H1 (cell line): Measurements from ENCODE around the gene CUZD1. TPM values are rescaled to one million over a fixed set of nuclear protein-coding genes. Genes with fewer than 3 reads are reported as not detected.
"Not testable (repeated sequence)": the region's sequence is repeated elsewhere in the genome, so short reads cannot be mapped to it uniquely, and the experiment has no call there.

Experiments
- CTCF ChIA-PET: fragments of 300-600 bp; sonication (Branson Sonifier 250); formaldehyde crosslinking; loops from one replicate; lab custom pipeline; 2021; ENCODE audit not compliant: partially characterized antibody; lab: Charles Lee
- POLR2A ChIA-PET: fragments of 300-600 bp; sonication (Branson Sonifier 250); formaldehyde crosslinking; loops from one replicate; lab custom pipeline; 2021; ENCODE audit warnings: inconsistent platforms; ENCODE audit not compliant: partially characterized antibody; lab: Charles Lee
- DNase-seq, 2 experiments: peaks; one replicate each; pipeline versions ENCODE4 v3.0.0 to v3.0.0-alpha.2; 2010 to 2022; ENCODE audit warnings: low spot score in 2 of 2, low read depth in 1 of 2, mixed read lengths in 1 of 2
- FAIRE-seq: peaks from 2 replicates; lab custom pipeline; 2011; peaks lifted over from hg19 to GRCh38; lab: Jason Lieb, UNC
- H2AFZ ChIP-seq: 2 replicates; pipeline ENCODE4 v1.8.1; 2012; ENCODE audit warnings: low read length, inconsistent platforms
- H2AK5ac ChIP-seq: 2 replicates; pipeline ENCODE4 v1.6.1; 2013; ENCODE audit warnings: low read depth, low read length
- H2BK120ac ChIP-seq: replicated peaks from 2 replicates; pipeline ENCODE3; 2013; ENCODE audit warnings: low read depth, low read length, inconsistent platforms
- H2BK12ac ChIP-seq: 2 replicates; pipeline ENCODE4 v1.6.1; 2013; ENCODE audit warnings: low read depth, low read length
- H2BK15ac ChIP-seq: 2 replicates; pipeline ENCODE4 v1.6.1; 2013; ENCODE audit warnings: low read length
- H2BK20ac ChIP-seq: 2 replicates; pipeline ENCODE4 v1.6.1; 2013; ENCODE audit warnings: low read length
- H2BK5ac ChIP-seq: 2 replicates; pipeline ENCODE4 v1.6.1; 2013; ENCODE audit warnings: low read depth, low read length
- H3K14ac ChIP-seq: 2 replicates; pipeline ENCODE4 v1.6.1; 2013; ENCODE audit warnings: inconsistent platforms; ENCODE audit not compliant: insufficient read length
- H3K18ac ChIP-seq: 2 replicates; pipeline ENCODE4 v1.6.1; 2013; ENCODE audit warnings: low read length; ENCODE audit errors: extremely low read depth
- H3K23ac ChIP-seq: 2 replicates; pipeline ENCODE4 v1.6.1; 2013; ENCODE audit warnings: inconsistent platforms; ENCODE audit not compliant: insufficient read length
- H3K23me2 ChIP-seq: 2 replicates; pipeline ENCODE4 v1.6.1; 2013; ENCODE audit warnings: low read depth, low read length
- H3K27ac ChIP-seq: 2 replicates; pipeline ENCODE4 v1.6.1; 2011; ENCODE audit warnings: low read depth, low read length, inconsistent platforms
- H3K27me3 ChIP-seq, 4 experiments: replicated peaks in 1 of 4; 1 replicate in 1 of 4; 2 replicates in 3 of 4; pipeline versions ENCODE4 v1.6.1 to v1.8.1; 2011 to 2013; ENCODE audit warnings: low read length in 3 of 4, mild to moderate bottlenecking in 3 of 4, inconsistent platforms in 2 of 4, mixed read lengths in 2 of 4, moderate library complexity in 1 of 4; ENCODE audit not compliant: control insufficient read depth in 3 of 4, insufficient read depth in 3 of 4; ENCODE audit errors: extremely low read depth in 1 of 4
- H3K36me3 ChIP-seq, 4 experiments: 2 replicates each; pipeline versions ENCODE4 v1.6.1 to v1.8.1; 2011 to 2013; ENCODE audit warnings: mild to moderate bottlenecking in 4 of 4, low read length in 3 of 4, moderate library complexity in 2 of 4, control low read depth in 1 of 4, inconsistent platforms in 1 of 4; ENCODE audit not compliant: insufficient read depth in 4 of 4, control insufficient read depth in 2 of 4
- H3K4ac ChIP-seq: replicated peaks from 2 replicates; pipeline ENCODE3; 2013; ENCODE audit warnings: low read length, low read depth, mixed read lengths, inconsistent platforms; ENCODE audit not compliant: insufficient read length
- H3K4me1 ChIP-seq, 4 experiments: replicated peaks in 1 of 4; 1 replicate in 1 of 4; 2 replicates in 3 of 4; pipeline versions ENCODE4 v1.6.1 to v1.8.1; 2011 to 2013; ENCODE audit warnings: low read length in 3 of 4, inconsistent platforms in 2 of 4, mixed read lengths in 1 of 4; ENCODE audit not compliant: insufficient read depth in 4 of 4, control insufficient read depth in 3 of 4
- H3K4me2 ChIP-seq, 2 experiments: 2 replicates each; pipeline versions ENCODE4 v1.6.1 to v1.8.1; 2011 to 2013; ENCODE audit warnings: low read depth in 2 of 2, low read length in 2 of 2, control low read depth in 1 of 2, inconsistent platforms in 1 of 2, mild to moderate bottlenecking in 1 of 2; ENCODE audit not compliant: insufficient read depth in 1 of 2
- H3K4me3 ChIP-seq, 4 experiments: fragments of 200-600, 300-600 bp in 1 of 4; sonication (generic), shearing (Covaris generic), sonication (Bioruptor Twin) in 1 of 4; 2 replicates each; pipeline versions ENCODE4 v1.5.1 to v1.8.1; 2011 to 2016; ENCODE audit warnings: low read length in 4 of 4, low read depth in 3 of 4, control low read depth in 2 of 4, inconsistent platforms in 2 of 4, mild to moderate bottlenecking in 2 of 4, mixed read lengths in 1 of 4, moderate library complexity in 1 of 4; ENCODE audit not compliant: insufficient read depth in 2 of 4; ENCODE audit errors: extremely low read depth in 1 of 4
- H3K56ac ChIP-seq: replicated peaks from 2 replicates; pipeline ENCODE3; 2013; ENCODE audit warnings: low read depth, mild to moderate bottlenecking, mixed read lengths, low read length, inconsistent platforms; ENCODE audit not compliant: insufficient read length
- H3K79me1 ChIP-seq: 2 replicates; pipeline ENCODE4 v1.6.1; 2013; ENCODE audit warnings: low read depth, low read length, control low read depth
- H3K79me2 ChIP-seq, 2 experiments: 2 replicates each; pipeline versions ENCODE4 v1.6.1 to v1.8.1; 2012 to 2013; ENCODE audit warnings: low read length in 2 of 2, mild to moderate bottlenecking in 2 of 2, inconsistent platforms in 1 of 2; ENCODE audit not compliant: insufficient read depth in 2 of 2, control insufficient read depth in 1 of 2
- H3K9ac ChIP-seq, 4 experiments: replicated peaks in 1 of 4; 1 replicate in 1 of 4; 2 replicates in 3 of 4; pipeline versions ENCODE4 v1.6.1 to v1.8.1; 2011 to 2013; ENCODE audit warnings: low read depth in 3 of 4, low read length in 3 of 4, control low read depth in 2 of 4, mild to moderate bottlenecking in 2 of 4, moderate library complexity in 2 of 4, inconsistent platforms in 1 of 4; ENCODE audit errors: extremely low read depth in 1 of 4
- H3K9me3 ChIP-seq, 2 experiments: 2 replicates each; pipeline versions ENCODE4 v1.6.1 to v1.8.1; 2012 to 2013; ENCODE audit warnings: mild to moderate bottlenecking in 2 of 2, moderate library complexity in 2 of 2, control low read depth in 1 of 2, inconsistent platforms in 1 of 2, low read depth in 1 of 2, low read length in 1 of 2, mixed read lengths in 1 of 2; ENCODE audit not compliant: insufficient read depth in 2 of 2
- H4K20me1 ChIP-seq, 2 experiments: replicated peaks in 1 of 2; 2 replicates each; pipeline versions ENCODE3 to v1.8.1; 2011 to 2013; ENCODE audit warnings: inconsistent platforms in 2 of 2, low read length in 2 of 2, mild to moderate bottlenecking in 1 of 2; ENCODE audit not compliant: insufficient read depth in 2 of 2, control insufficient read depth in 1 of 2
- H4K5ac ChIP-seq: 2 replicates; pipeline ENCODE4 v1.6.1; 2013; ENCODE audit warnings: low read length, low read depth, mixed read lengths, inconsistent platforms; ENCODE audit not compliant: insufficient read length
- H4K8ac ChIP-seq: 2 replicates; pipeline ENCODE4 v1.8.0; 2013; ENCODE audit warnings: mild to moderate bottlenecking, moderate library complexity, low read length, inconsistent platforms; ENCODE audit not compliant: insufficient read depth; ENCODE audit errors: extremely low read depth
- H4K91ac ChIP-seq: replicated peaks from 2 replicates; pipeline ENCODE3; 2013; ENCODE audit warnings: low read length, mixed read lengths, inconsistent platforms; ENCODE audit not compliant: insufficient read length
- WGBS, 2 experiments: shearing (Covaris generic) in 1 of 2; methylation state at CpG; one replicate each; pipeline versions ENCODE4 v1.1.6 to v1.1.7; 2013 to 2015; ENCODE audit warnings: low lambda C conversion rate in 2 of 2, mixed read lengths in 2 of 2, inconsistent platforms in 1 of 2, low coverage in 1 of 2, missing lambda C conversion rate in 1 of 2; ENCODE audit not compliant: insufficient replicate concordance in 2 of 2, insufficient coverage in 1 of 2, insufficient read length in 1 of 2; ENCODE audit errors: extremely low coverage in 1 of 2, missing lambda C conversion rate in 1 of 2; 5-methylcytosine and 5-hydroxymethylcytosine counted together
- polyA plus RNA-seq, 7 experiments: library from polyadenylated mRNA; depleted of rRNA in 3 of 7; stranded (reverse) in 5 of 7; unstranded in 2 of 7; fragments of >200 nt in 5 of 7; fragments of 200-250 nt in 2 of 7; gene quantifications; 1 replicate in 5 of 7; 2 replicates in 1 of 7; 4 replicates in 1 of 7; pipeline versions ENCODE4 v1.2.1 to v1.2.3, GENCODE V29; 2011 to 2013; ENCODE audit warnings: missing spikeins in 2 of 7, mixed read lengths in 2 of 7
- total RNA-seq: library from RNA; stranded (reverse); fragmentation: NEBNext Ultra II Directional; extraction: Animal tissue kit (Norgen Biotek cat#: 25700); gene quantifications from 2 replicates; pipeline ENCODE4 v1.2.1, GENCODE V29; 2021

The CUZD1 gene
- total and polyA plus RNA-seq, 2 of the 8 experiments (the other 6 are each of a cell fraction or from before 2014, with no cell fraction given): 11.9 to 30.0 TPM

DNA sequence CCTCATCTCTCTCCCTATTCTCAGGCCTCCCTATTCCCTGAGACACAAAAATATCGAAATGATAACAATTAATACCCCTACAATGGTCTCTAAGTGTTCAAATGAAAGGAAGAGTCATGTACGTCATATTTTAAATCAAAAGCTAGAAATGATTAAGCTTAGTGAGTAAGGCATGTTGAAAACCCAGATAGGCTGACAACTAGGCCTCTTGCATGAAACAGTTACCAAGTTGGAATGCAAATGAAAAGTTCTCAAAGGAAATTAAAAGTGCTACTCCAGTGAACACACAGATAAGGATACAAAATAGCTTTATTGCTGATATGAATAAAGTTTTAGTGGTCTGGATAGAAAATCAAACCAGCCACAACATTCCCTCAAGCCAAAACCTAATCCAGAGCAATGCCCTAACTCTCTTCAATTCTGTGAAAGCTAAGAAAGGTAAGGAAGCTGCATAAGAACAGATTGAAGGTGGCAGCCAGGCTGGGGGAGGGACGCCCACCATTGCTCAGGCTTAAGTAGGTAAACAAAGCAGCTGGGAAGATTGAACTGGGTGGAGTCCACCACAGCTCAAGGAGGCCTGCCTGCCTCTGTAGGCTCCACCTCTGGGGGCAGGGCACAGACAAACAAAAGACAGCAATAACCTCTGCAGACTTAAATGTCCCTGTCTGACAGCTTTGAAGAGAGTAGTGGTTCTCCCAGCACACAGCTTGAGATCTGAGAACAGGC, 21.3 kb upstream of the CUZD1 start:
- H4K91ac ChIP-seq, H3K79me2 ChIP-seq, H2AK5ac ChIP-seq, H3K27ac ChIP-seq, H2BK12ac ChIP-seq, H2AFZ ChIP-seq, H3K4me3 ChIP-seq, H3K56ac ChIP-seq, H4K8ac ChIP-seq, H3K27me3 ChIP-seq, H4K20me1 ChIP-seq, H3K79me1 ChIP-seq, H3K18ac ChIP-seq, H3K4me1 ChIP-seq, H3K23ac ChIP-seq, H2BK15ac ChIP-seq, H3K9ac ChIP-seq, H3K36me3 ChIP-seq, CTCF ChIA-PET, H2BK20ac ChIP-seq, FAIRE-seq, H2BK5ac ChIP-seq, H4K5ac ChIP-seq, H3K23me2 ChIP-seq, H3K4me2 ChIP-seq, H3K14ac ChIP-seq, DNase-seq, H3K4ac ChIP-seq, H2BK120ac ChIP-seq, POLR2A ChIA-PET: not testable (repeated sequence)
- peaks cover 9 to 13% of the 10 kb centered on the region in 2 experiments for H3K9me3 ChIP-seq
- 88% methylated on average over 3 of the region's 3 CpGs; no CpG with 5 or more reads in 1 of the 2 experiments for WGBS, 2 experiments
